ENCODE results near the gene MACROD2.

The MACROD2 gene

DNA sequence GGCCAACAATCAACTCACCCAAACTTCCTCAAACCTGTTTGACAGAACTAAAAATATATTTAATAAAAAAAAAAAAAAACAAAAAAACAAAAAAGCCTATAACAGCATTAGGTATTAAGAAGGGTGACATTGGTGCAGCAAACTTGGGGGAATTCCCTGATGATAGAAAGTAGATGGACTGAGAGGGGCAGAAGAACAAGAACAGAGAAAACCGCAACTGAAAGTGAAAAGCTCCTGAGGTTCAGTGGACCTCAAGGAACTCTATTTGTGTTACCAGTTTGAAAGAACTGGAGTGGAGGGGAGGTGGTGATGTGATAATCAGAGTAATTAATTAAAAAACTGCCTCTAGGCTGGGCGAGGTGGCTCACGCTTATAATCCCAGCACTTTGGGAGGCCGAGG lies 53.8 kb downstream of the MACROD2 start:
- Histone ChIP-seq H3K4me2 (no peak overlapping the region), H3K4me3 (no peak overlapping the region), H3K9me3 (replicated peaks in 1 of 11) (peaks cover 0 to 9% (median 0%) of the 10 kb centered on the region in 11 experiments; a peak in 2 of 22 replicates), H3K27ac (no peak overlapping the region), H3K9ac (no peak overlapping the region), H3K27me3 (no peaks in the 10 kb centered on the region), H3K4me1 (peaks cover 0 to 4% (median 0%) of the 10 kb centered on the region in 10 experiments; a peak in 1 of 20 replicates), H3K36me3 (no peaks in the 10 kb centered on the region), H4K20me1 (no peaks in the 10 kb centered on the region)
- no peak for TF ChIP-seq Cebpa-rat (IDR thresholded peaks at IDR 0.05)

DNA sequence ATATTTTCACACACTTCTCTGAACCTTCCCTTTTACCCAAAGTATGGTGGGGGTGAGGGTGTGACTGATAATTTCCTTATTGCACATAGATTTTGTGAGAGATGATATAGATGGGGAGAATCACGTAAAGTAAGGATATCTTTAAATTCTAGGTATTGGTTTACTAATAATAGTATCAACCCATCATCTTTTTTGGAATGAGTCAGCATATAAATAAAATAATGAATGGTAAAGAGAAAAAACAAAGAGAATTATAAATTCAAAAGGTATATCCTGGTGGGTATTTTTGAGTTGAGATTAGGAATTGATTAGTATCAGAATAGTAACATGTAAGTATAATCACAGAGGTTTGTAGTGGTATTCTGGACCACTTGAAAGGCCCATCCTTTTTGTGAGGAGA lies 56.1 kb downstream of the MACROD2 start:
- no peak overlapping the region for H3K4me2 ChIP-seq
- no peak overlapping the region for H3K9ac ChIP-seq
- H3K36me3 ChIP-seq: no peaks in the 10 kb centered on the region
- TF ChIP-seq Cebpa-rat (IDR thresholded peaks at IDR 0.05): no peak
- H4K20me1 ChIP-seq: no peaks in the 10 kb centered on the region
- H3K4me3 ChIP-seq: no peak overlapping the region
- no peaks in the 10 kb centered on the region for H3K27me3 ChIP-seq
- H3K4me1 ChIP-seq: peaks cover 0 to 4% (median 0%) of the 10 kb centered on the region in 10 experiments; a peak in 1 of 20 replicates
- no peak overlapping the region for H3K27ac ChIP-seq
- H3K9me3 ChIP-seq (replicated peaks in 1 of 11): no peaks in the 10 kb centered on the region

DNA sequence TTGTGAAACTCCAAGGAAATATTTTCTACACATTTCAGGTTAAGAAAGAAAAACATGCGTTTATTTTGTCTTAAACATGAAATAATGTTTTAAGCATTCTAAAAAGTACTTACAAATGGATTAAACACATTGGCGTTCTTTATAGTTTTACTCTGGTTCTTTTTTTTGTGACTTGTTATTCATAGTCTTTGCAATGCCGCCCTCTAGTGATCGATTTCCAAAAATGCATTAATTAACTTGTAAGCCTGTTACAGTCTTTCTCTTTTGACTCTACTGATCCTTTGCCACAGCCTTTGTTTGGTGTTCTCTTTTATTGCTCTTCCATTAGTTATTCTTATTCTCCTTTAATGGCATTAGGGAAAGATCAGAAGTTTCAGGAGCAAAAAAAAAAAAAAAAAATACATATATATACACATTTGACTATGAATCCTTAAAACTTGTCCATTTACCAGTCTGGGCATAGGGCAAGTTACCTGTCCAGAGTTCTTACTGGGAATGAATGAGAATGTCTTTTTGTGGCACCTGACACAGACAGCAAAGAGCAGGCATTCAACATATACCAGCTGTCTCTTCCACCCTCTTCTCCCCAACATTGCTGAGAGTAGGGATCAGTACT lies 59.9 kb downstream of the MACROD2 start:
- Histone ChIP-seq H4K20me1 (no peaks in the 10 kb centered on the region), H3K4me2 (no peak overlapping the region), H3K9me3 (replicated peaks in 1 of 11) (no peaks in the 10 kb centered on the region), H3K4me3 (no peak overlapping the region), H3K9ac (no peak overlapping the region), H3K27me3 (no peaks in the 10 kb centered on the region), H3K4me1 (no peaks in the 10 kb centered on the region), H3K27ac (no peak overlapping the region), H3K36me3 (no peaks in the 10 kb centered on the region)
- no peak for TF ChIP-seq Cebpa-rat (IDR thresholded peaks at IDR 0.05)

DNA sequence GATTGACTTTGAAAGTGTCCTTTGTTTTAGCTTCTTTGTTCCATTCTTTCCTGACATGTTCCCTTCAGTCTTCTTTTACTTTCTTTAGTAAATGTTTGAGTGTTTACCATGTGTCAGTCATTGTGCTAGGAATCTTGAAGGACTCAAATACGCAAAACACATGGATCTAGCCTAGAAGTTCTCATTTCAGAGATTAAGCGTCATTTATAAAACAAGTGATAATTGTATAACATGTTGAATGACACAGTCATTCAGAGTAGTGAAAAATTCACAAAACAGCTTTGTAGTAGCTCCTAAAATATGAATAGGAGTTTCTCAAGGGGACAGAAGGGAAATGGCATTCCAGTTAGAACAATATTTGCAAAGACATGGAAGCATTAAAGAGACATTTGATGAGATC lies 66.9 kb downstream of the MACROD2 start:
- H3K9ac ChIP-seq: no peak overlapping the region
- H3K27ac ChIP-seq: no peak overlapping the region
- no peak overlapping the region for H3K4me2 ChIP-seq
- no peaks in the 10 kb centered on the region for H4K20me1 ChIP-seq
- no peaks in the 10 kb centered on the region for H3K36me3 ChIP-seq
- no peak overlapping the region for H3K4me3 ChIP-seq
- H3K27me3 ChIP-seq: no peaks in the 10 kb centered on the region
- TF ChIP-seq Cebpa-rat (IDR thresholded peaks at IDR 0.05): no peak
- no peaks in the 10 kb centered on the region for H3K9me3 ChIP-seq (replicated peaks in 1 of 11)
- H3K4me1 ChIP-seq: no peaks in the 10 kb centered on the region

DNA sequence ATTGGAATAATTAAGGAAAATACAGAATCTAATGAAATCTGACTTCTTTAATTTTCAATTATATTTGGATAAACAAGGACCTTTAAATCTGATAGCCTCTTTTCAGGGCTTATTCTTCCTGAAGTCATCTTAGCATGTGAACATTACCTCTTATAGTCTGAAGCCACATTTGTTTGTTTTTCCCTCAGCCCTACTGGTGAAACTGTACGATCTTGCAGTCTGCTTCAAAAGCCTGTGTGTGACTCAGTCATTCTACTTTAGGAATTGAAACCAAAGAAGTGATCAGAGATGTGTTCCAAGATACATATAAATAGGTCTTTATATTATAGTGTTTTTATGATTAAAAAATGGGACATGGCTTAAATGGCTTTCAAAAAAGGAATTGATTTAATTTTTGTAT lies 67.5 kb downstream of the MACROD2 start:
- no peaks in the 10 kb centered on the region for H3K4me1 ChIP-seq
- H3K9me3 ChIP-seq (replicated peaks in 1 of 11): no peaks in the 10 kb centered on the region
- no peak overlapping the region for H3K27ac ChIP-seq
- no peak for TF ChIP-seq Cebpa-rat (IDR thresholded peaks at IDR 0.05)
- H3K27me3 ChIP-seq: no peaks in the 10 kb centered on the region
- H4K20me1 ChIP-seq: no peaks in the 10 kb centered on the region
- no peak overlapping the region for H3K4me3 ChIP-seq
- H3K9ac ChIP-seq: no peak overlapping the region
- H3K4me2 ChIP-seq: no peak overlapping the region
- H3K36me3 ChIP-seq: no peaks in the 10 kb centered on the region

DNA sequence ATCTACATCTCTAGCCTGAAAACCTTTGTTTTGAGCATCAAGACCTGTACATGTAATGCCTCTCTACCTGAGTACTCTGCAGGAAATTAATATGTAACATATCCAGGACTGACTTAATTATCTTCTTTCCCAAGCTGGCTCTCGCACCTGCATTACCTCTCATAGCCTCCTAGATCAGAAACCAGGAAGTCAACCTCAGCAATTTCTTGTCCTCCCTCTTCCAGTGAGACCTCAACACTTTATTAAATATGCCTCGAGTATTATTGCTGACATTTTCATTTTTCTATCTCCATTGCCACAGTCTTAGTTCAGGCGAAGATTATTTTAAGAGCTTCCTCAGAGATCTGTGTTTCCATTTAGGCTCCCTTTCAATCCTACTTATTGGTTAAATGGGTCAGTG lies 69.0 kb downstream of the MACROD2 start:
- no peaks in the 10 kb centered on the region for H4K20me1 ChIP-seq
- no peak overlapping the region for H3K4me2 ChIP-seq
- H3K9ac ChIP-seq: no peak overlapping the region
- H3K36me3 ChIP-seq: no peaks in the 10 kb centered on the region
- no peak for TF ChIP-seq Cebpa-rat (IDR thresholded peaks at IDR 0.05)
- H3K9me3 ChIP-seq (replicated peaks in 1 of 11): no peaks in the 10 kb centered on the region
- H3K27me3 ChIP-seq: no peaks in the 10 kb centered on the region
- H3K4me1 ChIP-seq: no peaks in the 10 kb centered on the region
- H3K27ac ChIP-seq: no peak overlapping the region
- no peak overlapping the region for H3K4me3 ChIP-seq

DNA sequence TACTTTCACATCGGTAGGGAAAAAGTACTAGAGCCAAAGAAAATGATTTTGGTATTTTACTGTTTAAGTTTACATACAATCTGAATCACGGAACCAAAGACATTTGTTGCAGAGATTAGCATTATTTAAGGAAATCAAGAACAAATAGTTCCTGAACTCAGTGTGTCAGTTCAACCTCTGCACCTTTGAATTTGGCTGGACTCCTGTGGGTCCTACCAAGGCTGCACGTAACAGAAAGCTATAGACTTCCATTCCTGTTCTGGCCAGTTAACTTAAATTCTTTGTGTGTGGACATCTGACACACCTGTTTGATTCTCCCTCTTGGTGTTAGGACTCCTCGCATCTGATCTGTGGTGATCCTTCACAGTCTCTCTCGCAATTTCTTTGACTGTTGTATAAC lies 69.6 kb downstream of the MACROD2 start:
- no peak overlapping the region for H3K4me2 ChIP-seq
- no peak for TF ChIP-seq Cebpa-rat (IDR thresholded peaks at IDR 0.05)

DNA sequence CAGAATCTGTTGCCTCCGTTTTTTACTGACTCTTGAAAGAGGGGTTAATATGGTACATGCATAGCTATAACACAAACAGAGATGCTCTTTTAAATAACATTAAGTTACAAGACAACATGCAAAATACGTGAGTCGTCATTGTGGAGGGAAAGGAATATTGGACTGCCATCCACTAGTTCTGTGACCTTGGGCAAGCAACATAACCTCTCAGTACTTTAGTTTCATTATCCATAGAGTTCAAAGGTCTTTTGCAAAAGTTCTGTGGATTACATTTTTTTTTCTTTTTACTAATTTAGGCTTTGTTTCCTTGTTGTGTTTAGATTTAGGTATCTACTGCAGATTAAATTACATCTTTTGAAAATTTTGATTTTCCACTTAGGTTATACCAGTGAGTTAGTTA lies 70.5 kb downstream of the MACROD2 start:
- Histone ChIP-seq H3K27me3 (no peaks in the 10 kb centered on the region), H3K4me1 (no peaks in the 10 kb centered on the region), H3K4me2 (no peak overlapping the region), H4K20me1 (no peaks in the 10 kb centered on the region), H3K9me3 (replicated peaks in 1 of 11) (no peaks in the 10 kb centered on the region), H3K27ac (no peak overlapping the region), H3K36me3 (no peaks in the 10 kb centered on the region), H3K4me3 (no peak overlapping the region), H3K9ac (no peak overlapping the region)
- no peak for TF ChIP-seq Cebpa-rat (IDR thresholded peaks at IDR 0.05)

More for the DNA sequence above, 69.6 kb downstream of the MACROD2 start:
- no peaks in the 10 kb centered on the region for H3K9me3 ChIP-seq (replicated peaks in 1 of 11)
- H3K27me3 ChIP-seq: no peaks in the 10 kb centered on the region
- no peak overlapping the region for H3K9ac ChIP-seq
- H4K20me1 ChIP-seq: no peaks in the 10 kb centered on the region
- H3K4me1 ChIP-seq: no peaks in the 10 kb centered on the region
- H3K27ac ChIP-seq: no peak overlapping the region
- H3K4me3 ChIP-seq: no peak overlapping the region
- no peaks in the 10 kb centered on the region for H3K36me3 ChIP-seq

DNA sequence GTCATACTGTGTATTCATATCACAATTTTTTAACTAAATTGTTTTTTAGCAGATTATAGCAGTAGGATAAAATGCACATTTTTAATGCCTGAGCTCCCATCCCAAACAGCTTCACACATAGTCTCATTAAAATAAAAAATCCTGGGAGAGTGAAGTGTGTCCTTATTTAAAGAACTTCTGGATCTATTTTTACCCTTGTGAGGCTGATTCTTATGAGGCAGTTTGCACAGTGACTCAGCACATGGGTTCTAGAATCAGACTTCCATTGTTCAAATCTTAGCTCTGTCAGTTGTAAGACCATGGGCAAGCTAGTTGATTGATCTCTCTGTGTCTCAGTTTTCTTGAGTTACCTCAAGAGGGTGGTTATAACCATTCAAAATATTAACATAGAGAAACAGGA lies 72.3 kb downstream of the MACROD2 start:
- no peaks in the 10 kb centered on the region for H4K20me1 ChIP-seq
- no peak overlapping the region for H3K9ac ChIP-seq
- H3K27ac ChIP-seq: no peak overlapping the region
- no peaks in the 10 kb centered on the region for H3K4me1 ChIP-seq
- no peak overlapping the region for H3K4me2 ChIP-seq
- no peaks in the 10 kb centered on the region for H3K27me3 ChIP-seq
- TF ChIP-seq Cebpa-rat (IDR thresholded peaks at IDR 0.05): no peak
- no peaks in the 10 kb centered on the region for H3K9me3 ChIP-seq (replicated peaks in 1 of 11)
- no peaks in the 10 kb centered on the region for H3K36me3 ChIP-seq
- no peak overlapping the region for H3K4me3 ChIP-seq

DNA sequence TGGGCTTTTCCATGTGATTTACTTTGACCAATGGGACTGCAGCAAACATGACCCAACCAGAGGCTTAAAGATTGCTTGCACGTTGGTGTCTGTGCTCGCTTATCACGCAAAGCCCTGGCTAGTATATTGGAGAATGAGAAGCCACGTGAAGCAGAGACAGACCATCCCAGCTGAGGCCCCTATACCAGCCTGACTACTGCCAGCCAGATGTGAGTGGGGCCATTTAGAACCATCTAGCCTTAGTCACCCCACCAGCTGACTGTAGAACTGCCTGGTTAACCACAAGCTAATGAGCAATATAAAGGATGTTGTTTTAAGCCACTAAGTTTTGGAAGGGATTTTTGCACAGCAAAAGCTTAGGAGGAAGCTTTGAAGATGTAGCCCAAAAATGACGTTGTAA lies 74.5 kb downstream of the MACROD2 start:
- H3K27me3 ChIP-seq: no peaks in the 10 kb centered on the region
- no peak for TF ChIP-seq Cebpa-rat (IDR thresholded peaks at IDR 0.05)

More for the DNA sequence above, 74.5 kb downstream of the MACROD2 start:
- H3K4me3 ChIP-seq: no peak overlapping the region
- H3K27ac ChIP-seq: no peak overlapping the region
- no peak overlapping the region for H3K9ac ChIP-seq
- no peak overlapping the region for H3K4me2 ChIP-seq
- H3K9me3 ChIP-seq (replicated peaks in 1 of 11): no peaks in the 10 kb centered on the region
- H3K4me1 ChIP-seq: no peaks in the 10 kb centered on the region
- no peaks in the 10 kb centered on the region for H3K36me3 ChIP-seq
- H4K20me1 ChIP-seq: no peaks in the 10 kb centered on the region

Measured in BLaER1 treated with 17β-estradiol and CSF1 and Interleukin-3, amounts not matched to agents 10 nM and 100 nM (cell line).